NCI-H1105 (cell line): ENCODE results near the gene PAPPA.

Source experiments
- DNase-seq: peaks from one replicate; lab custom pipeline; 2025; lab: John Stamatoyannopoulos, UW

Gene PAPPA

DNA sequence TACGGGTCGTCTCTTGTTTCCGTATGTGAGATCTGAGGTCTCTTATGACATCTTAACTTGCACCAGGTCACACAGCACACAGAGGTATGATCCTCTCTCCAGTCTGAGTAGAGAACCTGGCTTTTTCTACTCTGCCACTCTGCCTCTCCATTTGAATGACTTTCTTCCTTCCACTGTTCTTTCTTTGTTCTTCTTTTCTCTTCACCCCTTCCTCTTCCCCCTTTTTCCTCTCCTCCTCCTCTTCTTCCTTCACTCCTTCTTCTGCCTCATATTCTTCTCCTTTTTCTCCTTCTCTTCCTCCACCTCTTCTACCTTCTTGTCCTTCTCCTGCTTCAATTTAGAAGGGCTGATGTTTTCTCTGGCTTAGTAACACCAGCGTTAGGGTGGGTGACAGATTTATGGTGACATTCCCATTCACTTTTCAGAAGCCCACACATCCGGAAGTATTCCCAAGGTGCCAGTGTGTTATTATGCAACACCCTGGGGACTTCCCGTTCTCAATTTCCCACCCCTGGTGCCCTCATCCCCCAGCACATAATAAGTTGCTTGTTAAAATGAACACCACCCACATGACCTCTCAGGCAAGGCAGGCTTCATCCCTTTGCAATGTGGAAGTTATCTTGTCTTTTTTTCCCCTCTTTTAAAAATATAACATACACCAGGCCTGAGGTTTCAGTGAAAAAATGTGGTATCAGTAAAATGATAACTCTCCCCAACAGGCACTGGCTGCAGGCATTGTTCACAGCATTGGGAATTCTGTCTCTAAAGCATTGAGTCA lies 122.0 kb downstream of the PAPPA start:
- no peak for DNase-seq

DNA sequence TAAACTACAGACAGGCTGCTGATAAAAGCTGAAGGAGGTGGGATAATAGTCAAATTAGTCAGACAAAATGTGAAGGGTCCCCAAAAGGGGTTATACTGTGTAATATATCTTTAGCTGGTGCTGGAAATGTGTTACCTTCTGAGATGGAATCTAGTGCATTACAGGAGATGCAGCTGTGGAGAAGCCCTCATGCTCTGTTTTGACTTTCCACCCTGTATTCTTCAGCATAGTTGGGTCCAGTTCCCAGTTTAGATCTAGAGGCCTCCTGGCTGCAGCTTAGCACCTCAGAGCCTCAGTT lies 122.6 kb downstream of the PAPPA start:
- DNase-seq: no peak

DNA sequence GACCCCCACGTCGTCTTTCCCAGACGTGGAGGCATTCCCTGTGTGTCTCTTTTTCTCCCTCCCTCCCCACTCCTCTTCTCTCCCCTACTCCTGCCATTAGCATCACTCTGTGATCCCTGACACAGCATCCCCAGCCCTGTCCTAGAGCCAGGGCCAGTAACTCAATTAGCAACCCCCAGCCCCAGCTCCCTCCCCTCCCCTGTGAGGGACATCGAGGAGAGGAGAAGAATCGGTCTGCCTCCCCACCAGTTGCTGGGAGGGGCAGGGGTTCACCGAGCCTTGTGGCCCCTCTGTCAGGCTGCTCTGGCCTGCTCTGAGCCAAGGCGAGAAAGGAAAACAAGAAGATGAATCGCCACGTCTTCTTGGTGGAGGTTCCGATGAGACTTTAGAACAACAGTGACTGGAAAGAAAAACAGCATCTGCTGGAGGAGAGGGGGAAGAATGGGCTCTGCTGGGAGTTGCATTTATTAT lies 123.1 kb downstream of the PAPPA start:
- DNase-seq: no peak

DNA sequence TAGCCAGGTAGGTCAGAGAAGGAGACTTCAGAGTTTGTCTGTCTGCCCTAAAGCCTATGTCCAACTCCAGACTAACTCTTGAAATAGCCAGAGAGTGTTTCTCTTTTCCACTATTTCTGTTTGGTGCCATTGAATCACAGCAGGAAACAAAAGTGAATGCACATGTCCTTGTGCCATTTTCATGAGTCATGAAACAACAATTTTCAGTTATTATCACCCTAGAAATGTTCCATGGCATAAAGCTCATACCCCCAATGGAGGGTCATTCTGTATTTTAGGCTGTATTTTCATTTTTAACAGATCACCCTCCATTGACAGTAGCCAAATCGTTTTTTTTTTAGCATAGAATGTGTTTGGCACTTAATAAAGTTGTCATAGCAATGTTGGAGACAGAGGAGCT lies 124.7 kb downstream of the PAPPA start:
- DNase-seq: no peak

DNA sequence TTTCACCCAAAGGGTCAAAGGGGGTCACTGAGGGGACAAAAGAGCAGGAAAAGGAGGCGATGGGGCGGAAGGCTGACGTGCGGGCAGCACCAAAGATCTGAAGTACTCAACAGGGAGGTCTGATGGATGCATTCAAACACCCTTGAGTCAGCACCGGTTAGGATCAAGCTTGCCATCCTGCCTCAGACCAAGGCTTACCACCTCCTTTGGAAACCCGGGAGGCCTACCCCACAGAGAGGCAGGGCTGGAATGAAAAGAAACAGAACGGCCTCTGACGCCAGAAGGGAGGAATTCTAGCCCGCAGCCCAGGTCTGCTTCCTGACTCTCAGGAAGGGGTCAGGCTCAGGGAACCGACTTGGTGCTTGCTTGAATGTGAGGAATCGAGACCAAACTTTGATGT lies 125.6 kb downstream of the PAPPA start:
- DNase-seq: no peak

DNA sequence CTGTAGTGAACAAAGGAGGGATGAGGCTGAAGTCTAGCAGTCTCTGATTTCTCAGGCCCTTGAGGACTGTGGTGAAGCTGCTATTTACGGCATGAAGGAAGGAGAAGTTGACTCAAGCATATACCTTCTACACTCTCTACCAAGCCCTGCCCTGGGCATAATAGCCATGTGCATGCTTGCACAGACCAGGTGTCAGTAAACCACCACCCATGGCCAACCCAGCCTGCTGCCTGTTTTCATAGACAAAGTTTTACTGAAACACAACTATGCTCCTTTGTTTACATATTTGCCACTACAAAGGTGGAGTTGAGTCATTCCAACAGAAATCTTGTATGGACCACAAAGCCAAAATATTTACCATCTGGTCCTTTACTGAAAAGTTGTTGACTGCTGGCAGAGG lies 126.9 kb downstream of the PAPPA start:
- DNase-seq: no peak

DNA sequence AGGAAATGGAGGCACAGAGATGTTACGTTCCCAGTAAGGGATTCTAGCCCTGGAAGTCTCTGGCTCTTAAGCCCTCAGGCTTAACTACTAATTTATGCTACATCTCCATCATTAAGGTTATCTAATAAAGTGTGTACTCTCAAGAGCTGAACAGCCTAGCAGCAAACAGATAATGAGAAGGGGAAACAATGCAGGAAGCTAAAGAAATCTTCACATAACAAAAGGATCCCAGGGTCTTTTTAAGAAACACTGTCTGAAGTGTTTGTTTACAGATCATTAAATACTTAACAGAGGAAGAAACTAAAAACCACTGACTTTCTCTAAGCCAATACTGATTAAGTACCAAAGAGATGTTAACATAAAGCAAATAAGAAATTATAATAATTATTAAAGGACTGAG lies 129.0 kb downstream of the PAPPA start:
- DNase-seq: peak; percentile 14

DNA sequence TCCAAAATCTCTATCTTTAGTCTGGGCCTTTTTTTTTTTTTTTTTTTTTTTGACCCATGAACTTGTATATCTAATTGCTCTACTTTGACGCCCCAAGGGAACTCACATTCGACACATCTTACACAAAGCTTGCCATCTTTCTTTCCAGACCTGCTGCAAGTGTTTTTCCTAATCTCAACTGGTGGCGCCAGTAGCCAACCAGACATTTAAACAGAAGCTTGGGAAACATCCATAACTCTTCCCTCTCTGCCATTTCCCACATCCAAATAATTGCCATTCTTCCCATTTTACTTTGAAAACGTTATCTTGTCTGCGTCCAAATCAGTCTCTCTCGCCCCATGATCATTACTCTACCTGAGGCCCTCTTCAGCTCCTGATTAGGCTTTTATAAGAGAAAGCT lies 130.9 kb downstream of the PAPPA start:
- no peak for DNase-seq

DNA sequence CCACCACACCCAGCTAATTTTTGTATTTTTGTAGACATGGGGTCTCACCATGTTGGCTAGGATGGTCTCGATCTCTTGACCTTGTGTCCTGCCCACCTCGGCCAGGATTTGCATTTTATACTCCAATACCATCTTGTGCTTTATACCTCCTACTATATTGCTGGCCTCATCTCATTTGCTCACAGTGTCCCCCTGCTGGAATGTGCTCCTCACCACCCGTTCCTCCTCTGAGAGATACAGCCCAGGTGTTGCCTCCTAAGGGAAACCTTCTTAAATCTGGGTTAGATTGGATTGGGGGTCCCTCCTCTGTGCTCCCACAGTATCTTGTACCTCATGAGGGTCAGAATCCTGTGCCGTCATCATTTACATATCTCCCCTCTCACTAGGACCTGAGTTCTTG lies 131.7 kb downstream of the PAPPA start:
- DNase-seq: no peak

DNA sequence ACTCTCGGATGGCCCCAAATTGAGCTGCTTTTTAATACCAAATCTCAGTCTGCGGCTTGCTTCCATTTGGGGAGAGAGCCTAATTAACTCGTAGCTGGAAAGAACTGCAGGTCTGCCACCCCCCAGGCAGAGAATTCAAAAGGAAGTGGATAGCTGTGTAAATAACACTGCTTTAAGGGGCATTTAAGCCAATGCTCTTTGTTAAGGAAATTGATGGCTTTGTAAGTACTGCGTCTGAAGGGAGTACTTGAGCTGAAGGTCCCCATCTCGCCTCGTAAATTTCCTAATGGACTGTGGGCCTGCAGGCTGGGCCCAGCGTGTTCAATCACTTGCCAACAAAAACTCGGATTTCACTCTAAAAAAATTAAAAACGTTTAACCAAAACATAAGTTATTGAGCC lies 132.7 kb downstream of the PAPPA start:
- peak; percentile 73 for DNase-seq

DNA sequence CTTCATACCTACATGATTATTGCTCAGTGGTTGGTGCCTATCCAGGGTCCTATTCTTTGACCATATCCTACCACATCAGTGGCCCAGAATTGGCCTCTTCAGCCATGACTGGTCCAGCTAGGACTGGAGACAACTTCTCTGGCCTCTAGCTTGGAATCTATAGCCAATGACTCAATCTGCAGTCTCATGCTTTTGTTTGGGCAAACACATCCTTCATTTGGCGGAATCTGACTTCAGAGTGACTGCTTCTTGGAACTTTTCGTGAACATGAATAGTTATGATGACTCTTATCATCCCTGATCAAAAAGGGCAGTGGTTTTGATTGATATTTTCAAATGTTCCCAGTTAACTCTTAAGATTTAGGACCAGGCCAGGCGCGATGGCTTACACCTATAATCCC lies 134.1 kb downstream of the PAPPA start:
- DNase-seq: no peak

DNA sequence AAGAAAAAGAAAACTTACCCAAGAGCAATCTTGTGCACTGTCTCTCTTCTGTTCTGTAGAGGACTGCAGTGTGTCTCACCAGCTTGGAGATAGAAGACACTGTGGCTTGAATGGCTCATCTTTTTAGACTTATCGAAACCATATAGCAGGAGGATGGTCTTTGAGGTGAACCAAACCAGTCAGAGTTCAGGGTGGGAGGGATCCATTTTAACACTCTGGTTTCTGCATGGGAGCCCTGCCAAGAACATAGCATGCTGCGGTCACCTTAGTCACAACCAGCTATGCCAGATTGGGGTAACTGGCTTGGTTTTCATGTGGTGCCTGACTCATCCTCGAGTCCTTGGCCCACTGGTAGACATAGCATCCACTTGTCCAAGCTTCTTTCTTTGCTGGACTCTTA lies 135.1 kb downstream of the PAPPA start:
- no peak for DNase-seq

DNA sequence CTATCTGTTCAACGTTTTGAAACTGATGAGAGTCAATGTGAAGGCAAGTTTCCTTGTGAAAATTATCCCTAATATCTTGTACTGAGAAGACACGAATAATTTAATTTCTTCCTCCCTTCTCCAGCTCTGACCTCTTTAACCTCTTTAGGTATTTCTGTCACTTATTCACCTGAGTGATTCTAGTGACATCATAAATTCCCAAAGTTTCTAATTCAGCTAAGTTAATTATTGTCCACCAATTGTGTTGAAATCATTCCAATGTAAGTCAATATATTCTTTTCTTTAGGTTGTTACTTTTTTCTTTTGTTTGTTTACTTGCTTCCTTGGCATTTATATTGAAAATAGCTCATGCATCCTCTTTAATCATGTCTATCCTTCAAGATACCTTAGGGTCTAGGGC lies 143.8 kb downstream of the PAPPA start:
- DNase-seq: no peak

DNA sequence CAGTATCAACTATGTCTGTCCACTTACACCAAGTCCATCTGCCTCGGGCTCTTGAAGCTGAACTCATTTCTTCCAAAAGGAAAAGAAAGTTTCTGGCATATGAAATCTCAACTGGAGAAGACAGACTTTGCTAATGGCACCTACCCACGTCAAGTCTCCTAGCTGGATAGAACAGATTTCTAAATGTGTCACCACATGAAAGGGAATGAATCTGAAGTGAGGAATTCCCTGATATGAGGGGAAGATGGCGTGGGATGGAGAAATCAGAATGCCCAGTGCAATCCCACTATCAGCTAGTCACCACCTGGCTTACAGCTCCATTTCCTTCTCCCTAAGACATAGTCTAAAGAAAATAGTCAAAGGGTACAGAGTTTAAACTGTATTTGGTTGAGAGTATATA lies 144.7 kb downstream of the PAPPA start:
- no peak for DNase-seq

DNA sequence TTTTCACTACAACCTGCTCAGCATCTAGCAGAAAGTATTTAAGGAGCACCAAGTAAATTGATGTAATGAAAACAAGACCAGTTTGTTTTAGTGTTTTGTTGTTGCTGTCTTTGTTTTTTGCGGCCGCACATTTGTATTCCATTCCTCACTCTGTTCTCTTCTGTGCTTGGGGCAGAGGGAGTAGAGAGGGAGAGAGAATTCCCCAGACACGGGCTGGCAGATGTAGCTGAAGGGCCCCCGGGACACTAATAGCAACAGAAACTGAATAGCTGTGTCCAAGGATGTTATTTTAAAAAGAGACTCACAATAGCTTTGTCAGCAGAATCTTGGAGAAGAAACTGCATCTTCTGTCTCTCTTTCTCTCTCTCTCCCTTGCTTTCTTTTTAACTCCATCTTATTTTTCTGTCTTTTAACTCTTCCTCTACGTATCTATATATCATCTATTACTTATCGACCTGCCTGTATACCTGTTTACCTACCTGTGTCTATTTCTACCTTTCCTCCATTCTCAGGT lies 145.3 kb downstream of the PAPPA start:
- no peak for DNase-seq

DNA sequence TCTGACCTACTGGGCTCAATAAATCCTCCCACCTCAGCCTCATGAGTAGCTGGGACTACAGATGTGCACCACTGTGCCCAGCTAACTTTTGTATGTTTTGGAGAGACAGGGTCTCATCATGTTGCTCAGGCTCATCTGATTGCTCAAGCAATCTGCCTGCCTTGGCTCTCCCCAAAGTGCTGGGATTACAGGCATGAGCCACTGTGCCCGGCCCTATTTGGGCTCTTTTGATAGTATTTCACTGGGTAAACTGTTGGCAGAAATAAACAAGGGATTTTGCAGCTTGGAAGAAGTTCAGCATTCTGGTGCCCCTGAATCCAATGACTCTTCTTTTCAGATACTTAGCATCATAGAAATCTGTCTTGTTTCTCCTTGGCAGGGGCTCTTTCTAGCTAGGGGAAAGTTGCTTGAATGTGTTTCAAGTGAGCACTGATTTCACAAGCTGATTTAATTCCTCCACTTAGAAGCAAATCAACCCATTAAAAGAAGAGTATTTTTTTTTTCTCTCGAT lies 146.8 kb downstream of the PAPPA start:
- no peak for DNase-seq

DNA sequence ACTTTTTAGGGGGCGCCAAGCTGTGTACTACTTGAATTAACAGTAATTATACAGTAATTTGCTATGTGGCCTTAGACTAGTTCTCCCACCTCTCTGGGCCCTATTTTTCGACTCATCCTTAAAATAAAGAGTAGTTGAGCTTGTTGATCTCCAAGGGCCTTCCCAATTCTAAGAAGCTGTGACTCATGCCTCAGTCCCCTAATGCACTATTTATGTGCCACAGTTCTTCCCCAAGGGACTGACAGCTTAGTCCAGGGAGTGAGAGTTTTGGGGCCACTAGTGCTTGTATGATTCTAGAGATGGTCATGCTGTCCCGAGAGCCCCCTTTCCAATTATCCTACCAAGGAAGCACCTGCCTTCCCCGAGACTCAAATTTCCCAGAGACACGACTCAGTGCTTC lies 149.7 kb downstream of the PAPPA start:
- DNase-seq: no peak

DNA sequence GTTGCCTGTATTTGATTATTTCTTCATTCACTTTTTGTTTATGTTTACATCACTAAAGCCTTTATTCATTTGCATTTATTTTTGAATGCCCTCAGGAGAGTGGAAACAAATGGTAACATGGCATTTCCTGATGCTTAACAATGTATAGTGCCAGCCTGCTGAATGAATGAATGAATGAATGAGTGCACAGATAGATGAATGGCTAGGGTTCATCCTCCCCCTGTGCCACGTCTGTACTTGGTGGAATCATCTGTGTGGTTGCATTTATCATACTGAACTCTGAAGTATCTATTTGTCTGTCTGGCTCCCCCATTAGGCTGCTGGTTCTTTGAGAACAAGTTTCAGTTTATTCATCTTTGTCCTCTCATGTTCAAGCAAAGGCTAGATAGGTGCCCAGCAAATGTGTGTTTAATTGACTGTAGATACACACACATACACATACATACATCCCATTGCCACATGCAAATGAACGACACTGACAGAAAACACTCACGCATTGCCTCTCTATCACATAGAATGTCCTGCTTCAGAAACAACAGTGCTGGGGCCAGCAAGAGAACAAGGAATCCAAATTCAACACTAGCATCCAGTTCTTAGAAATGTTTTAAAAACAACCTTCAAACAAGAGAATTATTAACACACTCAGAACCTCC lies 150.4 kb downstream of the PAPPA start:
- no peak for DNase-seq

DNA sequence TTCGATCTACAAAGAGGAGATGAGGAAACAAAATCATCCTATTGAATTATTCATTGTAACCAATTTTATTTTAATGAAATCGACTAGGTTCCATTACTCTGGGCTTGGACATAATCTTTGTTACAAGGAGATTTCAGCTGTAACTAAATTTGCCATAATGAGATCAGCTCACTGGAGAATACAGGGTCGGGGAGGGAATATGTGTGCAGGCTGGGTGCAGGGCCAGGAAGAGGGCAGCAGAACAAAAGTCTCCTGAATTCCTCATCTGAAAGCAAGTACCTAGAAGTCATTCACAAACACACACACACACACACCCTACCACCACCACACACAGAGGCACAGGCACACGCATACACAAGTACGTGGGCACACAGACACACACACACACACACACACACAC lies 151.2 kb downstream of the PAPPA start:
- DNase-seq: no peak

DNA sequence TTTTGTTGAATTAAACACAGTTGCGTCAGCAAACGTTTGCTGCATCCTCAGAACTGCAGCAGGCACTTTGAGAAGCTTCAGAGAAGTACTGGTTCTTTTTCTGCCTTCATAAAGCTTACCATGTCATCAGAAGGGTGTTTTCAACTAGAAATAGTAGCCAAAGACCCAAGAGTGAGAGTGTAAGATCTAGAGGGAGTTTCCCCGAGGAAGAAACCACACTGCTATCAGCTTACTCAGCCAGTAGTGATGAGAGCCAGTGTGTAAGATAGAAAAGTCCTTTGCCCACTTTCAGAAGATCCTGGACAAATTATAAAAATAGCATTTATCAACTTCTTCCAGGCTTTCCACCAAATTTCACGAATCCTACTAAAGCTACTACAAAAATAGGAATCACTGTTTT lies 154.5 kb downstream of the PAPPA start:
- no peak for DNase-seq

DNA sequence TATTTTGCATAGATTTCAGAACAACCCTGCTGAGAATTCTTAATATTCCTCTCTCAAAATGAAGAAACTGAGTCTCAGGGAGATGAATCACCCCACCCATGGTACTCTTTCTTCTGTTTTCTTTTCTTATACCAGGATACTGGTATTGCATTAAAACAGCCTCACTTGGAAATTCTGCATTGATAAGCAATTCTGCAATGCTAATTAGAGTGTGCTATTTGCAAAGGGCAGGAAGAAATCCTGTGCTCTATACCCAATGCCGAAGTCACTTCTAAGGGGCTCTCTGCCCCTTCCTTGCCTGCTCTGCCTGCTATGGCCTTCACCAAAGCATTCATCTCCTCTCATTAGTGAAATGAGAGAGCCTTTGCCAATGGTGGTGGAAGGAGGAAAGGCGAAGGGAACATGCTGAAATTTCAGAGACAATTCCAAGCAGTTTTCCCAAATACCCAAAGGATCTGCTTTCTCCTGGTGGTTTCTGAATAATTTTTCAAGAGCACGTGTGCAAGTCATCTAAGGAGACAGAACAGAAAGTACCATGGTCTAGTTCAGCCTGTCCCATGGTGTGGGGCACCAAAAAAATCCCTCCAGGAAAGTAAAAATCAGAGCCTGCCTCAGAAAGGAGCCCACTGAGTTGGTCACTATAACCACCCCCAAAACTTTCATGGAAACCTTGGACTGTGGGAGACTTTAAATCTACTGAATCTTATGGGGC lies 156.5 kb downstream of the PAPPA start:
- no peak for DNase-seq

DNA sequence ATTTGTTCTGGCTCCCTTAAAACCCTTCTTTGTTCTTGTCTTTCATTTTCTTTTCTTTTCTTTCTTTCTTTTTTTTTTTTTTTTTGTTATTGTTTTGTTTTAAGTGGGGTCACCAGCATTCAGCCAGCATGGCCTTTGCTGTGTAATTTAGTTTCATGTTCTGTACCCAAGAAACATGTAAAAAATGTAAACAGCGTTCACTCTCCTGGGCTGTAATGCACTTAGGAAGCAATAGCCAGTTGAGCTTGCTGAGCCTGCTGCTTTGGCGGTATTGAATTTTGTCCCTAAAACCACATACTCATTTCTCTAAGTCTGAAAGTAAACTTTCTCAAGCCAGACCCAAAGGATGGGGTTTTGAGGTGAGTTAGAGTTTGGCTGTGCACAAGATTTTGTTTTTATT lies 158.6 kb downstream of the PAPPA start:
- no peak for DNase-seq

DNA sequence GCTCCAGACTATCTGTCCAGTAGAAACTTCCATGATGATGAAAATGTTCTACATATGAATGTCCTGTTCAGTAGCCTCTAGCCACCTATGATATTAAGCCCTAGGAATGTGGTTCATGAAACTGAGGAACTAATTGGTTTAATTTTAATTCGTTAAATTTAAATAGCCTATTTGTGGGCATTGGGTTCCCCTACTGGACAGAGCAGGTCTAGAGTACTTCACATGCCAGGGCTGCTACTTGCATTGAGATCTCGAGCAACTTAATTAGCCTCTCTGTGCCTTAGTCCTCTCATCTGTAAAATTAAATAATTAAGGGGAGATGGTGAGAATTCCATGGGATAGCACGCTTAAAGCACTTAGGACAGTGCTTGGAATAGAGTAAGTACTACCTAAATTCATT lies 160.0 kb downstream of the PAPPA start:
- no peak for DNase-seq
